ENCODE data around the gene PNMA6F. TPM values are rescaled to one million over a fixed set of nuclear protein-coding genes. Genes with fewer than 3 reads are reported as not detected.

Gene PNMA6F
- total and polyA plus RNA-seq, 2 donors (not counting 1 experiment from before 2014, with no cell fraction given) = not detected

DNA sequence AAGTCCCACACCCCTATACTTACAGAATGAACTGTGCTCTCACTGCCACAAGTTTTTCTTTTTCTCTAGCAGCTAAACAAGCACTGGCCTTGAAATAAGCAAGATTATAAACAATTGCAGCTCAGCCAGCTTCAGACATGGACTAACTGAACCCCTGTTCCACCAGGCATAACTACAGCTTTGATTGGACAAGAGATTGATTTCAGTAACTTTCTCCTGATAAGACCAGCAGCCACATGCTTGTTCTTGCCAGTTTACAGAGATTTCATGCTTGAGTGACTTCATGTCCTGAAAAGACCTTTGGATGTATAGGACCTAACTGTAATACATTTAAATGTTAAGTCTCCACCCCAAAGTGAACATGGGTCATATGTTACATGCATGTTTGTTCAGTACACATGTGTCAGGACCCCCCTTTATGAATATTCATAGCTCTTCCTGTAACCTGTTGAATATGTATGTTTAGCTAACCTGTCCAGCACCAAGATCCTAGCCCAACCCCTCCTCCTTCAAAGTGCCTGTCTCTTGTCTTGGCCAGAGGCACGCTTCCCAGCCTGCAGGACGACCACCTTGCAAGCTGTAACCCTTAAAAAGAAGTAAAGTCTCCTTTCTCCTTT lies 40.3 kb upstream of the PNMA6F start:
- ATAC-seq (ENCODE audit: low read depth) (no peak), DNase-seq (no peak)
- WGBS (ENCODE audit: insufficient coverage) = no CpG with 5 or more reads among the region's 2 CpGs
- CTCF ChIA-PET = no interaction called here
- Histone ChIP-seq H3K4me2 (replicated peaks; ENCODE audit: low read depth, low read length, poor library complexity, severe bottlenecking) (no peak overlapping the region), H3K4me3 (ENCODE audit: control extremely low read depth in 1 of 5, extremely low read depth in 1 of 5, insufficient read depth in 1 of 5, low read depth in 2 of 5, low read length in 4 of 5) (no peak overlapping the region), H3K36me3 (replicated peaks in 1 of 2; ENCODE audit: control extremely low read depth in 1 of 2, control insufficient read depth in 1 of 2, extremely low read depth in 1 of 2, insufficient read depth in 2 of 2, low read length in 1 of 2) (no peaks in the 10 kb centered on the region), H2AFZ (ENCODE audit: insufficient read depth, low read depth, low read length, poor library complexity, severe bottlenecking) (no peak overlapping the region), H3K27ac (ENCODE audit: low read length in 2 of 2) (no peak overlapping the region), H3K9ac (ENCODE audit: low read length) (no peak overlapping the region), H3K79me2 (ENCODE audit: control insufficient read depth, insufficient read depth, low read length) (no peaks in the 10 kb centered on the region), H3K4me1 (ENCODE audit: control insufficient read depth in 2 of 2, insufficient read depth in 2 of 2, low read length in 2 of 2) (no peaks in the 10 kb centered on the region), H3K27me3 (replicated peaks in 1 of 4; ENCODE audit: control extremely low read depth in 1 of 4, control insufficient read depth in 3 of 4, insufficient read depth in 4 of 4, low read length in 3 of 4) (no peaks in the 10 kb centered on the region), H3K9me3 (ENCODE audit: control extremely low read depth in 1 of 3, control insufficient read depth in 2 of 3, insufficient read depth in 1 of 3, low read length in 2 of 3) (peaks cover 0 to 14% (median 6%) of the 10 kb centered on the region in 3 donors), H4K20me1 (ENCODE audit: control insufficient read depth, insufficient read depth, low read length, poor library complexity, severe bottlenecking) (no peaks in the 10 kb centered on the region)
- H3K4me3 Mint-ChIP-seq = no peak overlapping the region
- intact Hi-C loops (cut with micrococcal nuclease) = no loop called here
- H3K4me1 Mint-ChIP-seq = no peaks in the 10 kb centered on the region
- no peaks in the 10 kb centered on the region for H3K27me3 Mint-ChIP-seq
- TF ChIP-seq, protein P1, sequence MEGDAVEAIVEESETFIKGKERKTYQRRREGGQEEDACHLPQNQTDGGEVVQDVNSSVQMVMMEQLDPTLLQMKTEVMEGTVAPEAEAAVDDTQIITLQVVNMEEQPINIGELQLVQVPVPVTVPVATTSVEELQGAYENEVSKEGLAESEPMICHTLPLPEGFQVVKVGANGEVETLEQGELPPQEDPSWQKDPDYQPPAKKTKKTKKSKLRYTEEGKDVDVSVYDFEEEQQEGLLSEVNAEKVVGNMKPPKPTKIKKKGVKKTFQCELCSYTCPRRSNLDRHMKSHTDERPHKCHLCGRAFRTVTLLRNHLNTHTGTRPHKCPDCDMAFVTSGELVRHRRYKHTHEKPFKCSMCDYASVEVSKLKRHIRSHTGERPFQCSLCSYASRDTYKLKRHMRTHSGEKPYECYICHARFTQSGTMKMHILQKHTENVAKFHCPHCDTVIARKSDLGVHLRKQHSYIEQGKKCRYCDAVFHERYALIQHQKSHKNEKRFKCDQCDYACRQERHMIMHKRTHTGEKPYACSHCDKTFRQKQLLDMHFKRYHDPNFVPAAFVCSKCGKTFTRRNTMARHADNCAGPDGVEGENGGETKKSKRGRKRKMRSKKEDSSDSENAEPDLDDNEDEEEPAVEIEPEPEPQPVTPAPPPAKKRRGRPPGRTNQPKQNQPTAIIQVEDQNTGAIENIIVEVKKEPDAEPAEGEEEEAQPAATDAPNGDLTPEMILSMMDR (IDR thresholded peaks at IDR 0.05) = no peak
- no peaks in the 10 kb centered on the region for H3K9me3 Mint-ChIP-seq (ENCODE audit: insufficient read depth)
- POLR2A ChIA-PET = no interaction called here
- H3K27ac Mint-ChIP-seq = no peak overlapping the region

DNA sequence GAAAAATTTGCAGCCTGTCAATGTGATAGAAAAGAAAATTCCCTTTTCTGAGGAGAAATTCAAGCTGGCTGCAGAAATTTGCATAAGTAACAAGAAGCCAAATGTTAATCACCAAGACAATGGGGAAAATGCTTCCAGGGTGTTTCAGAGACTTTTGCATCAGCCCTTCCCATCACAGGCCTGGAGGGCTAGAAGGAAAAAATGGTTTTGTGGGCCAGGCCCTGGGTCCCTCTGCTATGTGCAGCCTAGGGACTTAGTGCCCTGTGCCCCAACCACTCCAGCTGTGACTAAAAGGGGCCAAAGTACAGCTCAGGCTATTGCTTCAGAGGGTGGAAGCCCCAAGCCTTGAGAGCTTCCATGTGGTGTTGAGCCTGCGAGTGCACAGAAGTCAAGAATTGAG lies 36.3 kb upstream of the PNMA6F start:
- Mint-ChIP-seq H3K27me3 (no peaks in the 10 kb centered on the region), H3K4me1 (no peaks in the 10 kb centered on the region), H3K4me3 (no peak overlapping the region), H3K27ac (no peak overlapping the region), H3K9me3 (ENCODE audit: insufficient read depth) (no peaks in the 10 kb centered on the region)
- H4K20me1 ChIP-seq (ENCODE audit: control insufficient read depth, insufficient read depth, low read length, poor library complexity, severe bottlenecking) = no peaks in the 10 kb centered on the region
- ATAC-seq (ENCODE audit: low read depth) (no peak), DNase-seq (no peak)
- no peak overlapping the region for H3K4me3 ChIP-seq (ENCODE audit: control extremely low read depth in 1 of 5, extremely low read depth in 1 of 5, insufficient read depth in 1 of 5, low read depth in 2 of 5, low read length in 4 of 5)
- intact Hi-C loops (cut with micrococcal nuclease) = no loop called here
- peaks cover 0 to 14% (median 6%) of the 10 kb centered on the region in 3 donors for H3K9me3 ChIP-seq (ENCODE audit: control extremely low read depth in 1 of 3, control insufficient read depth in 2 of 3, insufficient read depth in 1 of 3, low read length in 2 of 3)
- TF ChIP-seq EZH2 (IDR thresholded peaks at IDR 0.05; ENCODE audit: borderline replicate concordance, insufficient read depth, low read depth, low read length, poor library complexity, severe bottlenecking) = no peak
- TF ChIP-seq, protein P1 (IDR thresholded peaks at IDR 0.05) = no peak
- no peaks in the 10 kb centered on the region for H3K79me2 ChIP-seq (ENCODE audit: control insufficient read depth, insufficient read depth, low read length)
- H3K36me3 ChIP-seq (replicated peaks in 1 of 2; ENCODE audit: control extremely low read depth in 1 of 2, control insufficient read depth in 1 of 2, extremely low read depth in 1 of 2, insufficient read depth in 2 of 2, low read length in 1 of 2) = no peaks in the 10 kb centered on the region
- H3K27ac ChIP-seq (ENCODE audit: low read length in 2 of 2) = no peak overlapping the region
- no peaks in the 10 kb centered on the region for H3K4me1 ChIP-seq (ENCODE audit: control insufficient read depth in 2 of 2, insufficient read depth in 2 of 2, low read length in 2 of 2)
- H2AFZ ChIP-seq (ENCODE audit: insufficient read depth, low read depth, low read length, poor library complexity, severe bottlenecking) = no peak overlapping the region
- H3K27me3 ChIP-seq (replicated peaks in 1 of 4; ENCODE audit: control extremely low read depth in 1 of 4, control insufficient read depth in 3 of 4, insufficient read depth in 4 of 4, low read length in 3 of 4) = no peaks in the 10 kb centered on the region
- POLR2A ChIA-PET = no interaction called here
- WGBS (ENCODE audit: insufficient coverage) = no CpG with 5 or more reads among the region's 1 CpG
- CTCF ChIA-PET = no interaction called here
- H3K4me2 ChIP-seq (replicated peaks; ENCODE audit: low read depth, low read length, poor library complexity, severe bottlenecking) = no peak overlapping the region
- H3K9ac ChIP-seq (ENCODE audit: low read length) = no peak overlapping the region
